Smooth muscle cell (in vitro differentiated cells): ENCODE data around the gene ISG20. TPM values are rescaled to one million over a fixed set of nuclear protein-coding genes. Genes with fewer than 3 reads are reported as not detected.

ENCODE experiments used
- DNase-seq: peaks from one replicate; lab custom pipeline; 2025; ENCODE audit not compliant: unreplicated experiment; lab: John Stamatoyannopoulos, UW
- H2AFZ ChIP-seq: fragments of 200-600 bp; sonication (generic); 2 replicates; pipeline ENCODE4 v1.6.0; 2016; ENCODE audit warnings: antibody characterized with exemption, low read depth, mild to moderate bottlenecking
- H3F3A ChIP-seq: fragments of 200-600 bp; sonication (generic); 2 replicates; pipeline ENCODE4 v1.6.0; 2017; ENCODE audit warnings: antibody characterized with exemption, low read depth
- H3K27ac ChIP-seq: fragments of 200-600 bp; sonication (generic); 2 replicates; pipeline ENCODE4 v1.5.1; 2016; ENCODE audit warnings: low read depth, mild to moderate bottlenecking
- H3K27me3 ChIP-seq: fragments of 200-600 bp; sonication (generic); 2 replicates; pipeline ENCODE4 v1.6.1; 2016; ENCODE audit warnings: low read depth, mild to moderate bottlenecking
- H3K36me3 ChIP-seq: fragments of 200-600 bp; sonication (generic); 2 replicates; pipeline ENCODE4 v1.5.1; 2016; ENCODE audit warnings: low read depth
- H3K4me1 ChIP-seq: fragments of 200-600 bp; sonication (generic); 2 replicates; pipeline ENCODE4 v1.5.1; 2016; ENCODE audit warnings: low read depth
- H3K4me2 ChIP-seq: fragments of 200-600 bp; sonication (generic); 2 replicates; pipeline ENCODE4 v1.6.0; 2016; ENCODE audit warnings: mild to moderate bottlenecking
- H3K4me3 ChIP-seq: fragments of 200-600 bp; sonication (generic); 2 replicates; pipeline ENCODE4 v1.5.1; 2016; ENCODE audit warnings: mild to moderate bottlenecking
- H3K79me2 ChIP-seq: fragments of 200-600 bp; sonication (generic); 2 replicates; pipeline ENCODE4 v1.6.0; 2016; ENCODE audit warnings: low read depth, mild to moderate bottlenecking
- H3K9ac ChIP-seq: fragments of 200-600 bp; sonication (generic); 2 replicates; pipeline ENCODE4 v1.6.0; 2016; ENCODE audit warnings: low read depth
- H3K9me3 ChIP-seq: fragments of 200-600 bp; sonication (generic); replicated peaks from 2 replicates; pipeline ENCODE4 v1.5.1; 2016; ENCODE audit warnings: low read depth
- H4K20me1 ChIP-seq: fragments of 200-600 bp; sonication (generic); 2 replicates; pipeline ENCODE4 v1.6.0; 2016; ENCODE audit warnings: low read depth
- WGBS: methylation state at CpG from one replicate; pipeline ENCODE4 v1.1.7; 2016; ENCODE audit warnings: low lambda C conversion rate; 5-methylcytosine and 5-hydroxymethylcytosine counted together
- polyA plus RNA-seq: library from polyadenylated mRNA; unstranded; fragments of >200 nt; fragmentation: Nextera tagmentation; extraction: Ambion mirVana; gene quantifications from 2 replicates; pipeline ENCODE4 v1.2.1, GENCODE V29; 2016
- total RNA-seq: library from RNA; depleted of rRNA; stranded (reverse); fragments of >200 nt; gene quantifications from 2 replicates; pipeline ENCODE4 v1.2.3, GENCODE V29; 2014
- TF ChIP-seq, protein P1 (sequence below): fragments of 200-600 bp; sonication (generic); IDR thresholded peaks from 2 replicates; pipeline ENCODE4 v1.5.1; 2017; ENCODE audit warnings: borderline replicate concordance, mild to moderate bottlenecking, antibody characterized with exemption; ENCODE audit not compliant: insufficient read depth, poor library complexity, severe bottlenecking

The ISG20 gene
- total and polyA plus RNA-seq, 2 experiments from 2014 or later, result 0.81 to 1.1 TPM

DNA sequence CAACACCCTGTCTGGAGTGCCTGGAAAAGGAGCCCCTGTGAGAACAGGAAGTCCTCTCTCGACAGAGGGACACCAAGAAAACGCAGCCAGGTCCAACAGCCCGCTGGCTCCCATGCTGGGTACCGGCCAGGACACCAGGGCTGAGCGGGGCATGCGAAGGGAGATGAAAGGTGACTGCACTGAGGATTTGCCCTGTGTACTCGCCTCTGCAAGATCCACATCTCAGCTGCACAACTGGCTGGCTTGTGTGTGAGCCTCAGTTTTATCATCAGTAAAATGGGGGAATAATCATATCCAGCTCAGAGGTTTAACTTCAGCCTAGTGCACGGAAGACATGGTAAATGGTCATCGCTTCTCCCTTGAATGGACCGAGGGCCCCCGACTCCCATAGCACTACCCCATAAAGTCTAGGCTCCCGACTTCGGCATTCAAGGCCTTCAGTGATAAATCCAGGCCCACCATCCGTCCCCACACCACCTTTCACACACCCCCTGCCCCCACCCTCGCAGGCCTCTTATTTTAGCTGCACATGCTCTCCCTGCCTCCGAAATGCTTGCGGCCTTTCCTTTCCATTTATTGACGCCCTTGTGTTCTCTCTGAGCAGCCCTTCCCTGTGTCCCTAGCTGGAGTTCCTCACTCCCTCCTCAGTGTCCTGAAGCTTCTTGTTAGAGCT lies 15.8 kb downstream of the ISG20 start:
- no peak for DNase-seq
- TF ChIP-seq, protein P1, sequence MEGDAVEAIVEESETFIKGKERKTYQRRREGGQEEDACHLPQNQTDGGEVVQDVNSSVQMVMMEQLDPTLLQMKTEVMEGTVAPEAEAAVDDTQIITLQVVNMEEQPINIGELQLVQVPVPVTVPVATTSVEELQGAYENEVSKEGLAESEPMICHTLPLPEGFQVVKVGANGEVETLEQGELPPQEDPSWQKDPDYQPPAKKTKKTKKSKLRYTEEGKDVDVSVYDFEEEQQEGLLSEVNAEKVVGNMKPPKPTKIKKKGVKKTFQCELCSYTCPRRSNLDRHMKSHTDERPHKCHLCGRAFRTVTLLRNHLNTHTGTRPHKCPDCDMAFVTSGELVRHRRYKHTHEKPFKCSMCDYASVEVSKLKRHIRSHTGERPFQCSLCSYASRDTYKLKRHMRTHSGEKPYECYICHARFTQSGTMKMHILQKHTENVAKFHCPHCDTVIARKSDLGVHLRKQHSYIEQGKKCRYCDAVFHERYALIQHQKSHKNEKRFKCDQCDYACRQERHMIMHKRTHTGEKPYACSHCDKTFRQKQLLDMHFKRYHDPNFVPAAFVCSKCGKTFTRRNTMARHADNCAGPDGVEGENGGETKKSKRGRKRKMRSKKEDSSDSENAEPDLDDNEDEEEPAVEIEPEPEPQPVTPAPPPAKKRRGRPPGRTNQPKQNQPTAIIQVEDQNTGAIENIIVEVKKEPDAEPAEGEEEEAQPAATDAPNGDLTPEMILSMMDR, result no peak
- H3K9ac ChIP-seq, result no peak overlapping the region
- H3K27me3 ChIP-seq, result no peaks in the 10 kb centered on the region
- H3K36me3 ChIP-seq, result no peaks in the 10 kb centered on the region
- H2AFZ ChIP-seq, result no peak overlapping the region
- no peak overlapping the region for H3K4me2 ChIP-seq
- no peak overlapping the region for H3K27ac ChIP-seq
- no peak overlapping the region for H3K4me3 ChIP-seq
- no peaks in the 10 kb centered on the region for H3F3A ChIP-seq
- no peaks in the 10 kb centered on the region for H3K9me3 ChIP-seq
- no peaks in the 10 kb centered on the region for H4K20me1 ChIP-seq
- WGBS, result 93% methylated on average over 18 of the region's 18 CpGs
- no peaks in the 10 kb centered on the region for H3K4me1 ChIP-seq
- H3K79me2 ChIP-seq, result no peaks in the 10 kb centered on the region

DNA sequence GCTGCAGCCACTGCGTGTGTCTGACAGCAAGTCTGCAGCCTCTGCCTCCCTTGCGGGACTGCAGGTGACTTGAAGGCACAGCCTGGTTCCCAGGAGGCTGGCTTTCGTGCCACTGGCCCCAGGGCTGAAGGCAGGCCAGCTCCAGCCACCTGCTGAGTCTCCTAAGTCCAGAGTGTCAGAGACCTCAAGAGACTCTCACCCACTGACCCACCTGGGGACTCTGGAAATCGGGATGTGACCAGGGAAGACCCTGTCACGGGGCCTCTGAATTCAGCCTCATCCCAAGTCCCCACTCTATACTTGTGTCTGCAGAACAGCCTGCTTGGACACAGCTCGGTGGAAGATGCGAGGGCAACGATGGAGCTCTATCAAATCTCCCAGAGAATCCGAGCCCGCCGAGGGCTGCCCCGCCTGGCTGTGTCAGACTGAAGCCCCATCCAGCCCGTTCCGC lies 16.3 kb downstream of the ISG20 start:
- 94% methylated on average over 14 of the region's 14 CpGs for WGBS

DNA sequence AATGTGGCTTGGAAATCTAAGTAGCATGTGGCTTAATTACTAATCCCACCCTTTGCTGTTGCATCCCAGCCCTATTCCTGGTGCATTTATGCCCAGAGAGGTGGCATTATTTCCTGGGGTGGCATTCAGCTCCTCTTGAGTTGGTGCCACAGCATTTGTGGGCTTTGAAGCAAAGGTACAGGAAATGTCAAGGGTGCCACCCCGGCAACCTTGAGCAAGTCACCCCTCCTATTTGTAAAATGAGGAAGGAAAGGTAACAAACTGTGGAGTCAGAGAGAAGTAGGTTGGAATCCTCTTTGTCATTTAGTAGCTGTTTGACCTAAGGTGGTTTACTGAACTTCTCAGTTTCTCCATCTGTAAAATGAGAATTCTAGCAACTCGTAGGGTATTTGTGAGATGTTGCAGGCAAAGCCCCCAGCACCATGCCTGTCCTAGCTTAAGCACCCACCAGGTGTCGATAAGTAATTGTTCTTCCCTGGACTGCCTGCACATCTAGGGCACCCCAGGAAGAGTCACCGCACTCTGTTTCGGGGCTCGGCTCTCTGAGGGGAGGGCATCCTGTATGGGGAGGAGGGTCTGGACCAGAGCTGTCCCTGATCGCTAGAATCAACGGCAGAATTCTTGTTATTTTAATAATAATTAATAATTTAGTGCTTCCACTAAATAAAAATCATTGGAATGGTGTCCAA lies 17.1 kb downstream of the ISG20 start:
- no peaks in the 10 kb centered on the region for H3F3A ChIP-seq
- H3K9ac ChIP-seq, result no peak overlapping the region
- DNase-seq, result no peak
- H3K4me3 ChIP-seq, result no peak overlapping the region
- no peak overlapping the region for H3K4me2 ChIP-seq
- WGBS, result 87% methylated on average over 8 of the region's 8 CpGs
- H3K27ac ChIP-seq, result no peak overlapping the region
- TF ChIP-seq, protein P1, result no peak
- no peaks in the 10 kb centered on the region for H3K27me3 ChIP-seq
- H3K79me2 ChIP-seq, result no peaks in the 10 kb centered on the region
- no peaks in the 10 kb centered on the region for H3K9me3 ChIP-seq
- H2AFZ ChIP-seq, result no peak overlapping the region
- no peaks in the 10 kb centered on the region for H3K4me1 ChIP-seq
- no peaks in the 10 kb centered on the region for H3K36me3 ChIP-seq
- no peaks in the 10 kb centered on the region for H4K20me1 ChIP-seq

More for the DNA sequence above, 16.3 kb downstream of the ISG20 start:
- no peaks in the 10 kb centered on the region for H3K79me2 ChIP-seq
- H3K4me3 ChIP-seq, result no peak overlapping the region
- H3K27ac ChIP-seq, result no peak overlapping the region
- H3K36me3 ChIP-seq, result no peaks in the 10 kb centered on the region
- no peak overlapping the region for H2AFZ ChIP-seq
- H3F3A ChIP-seq, result no peaks in the 10 kb centered on the region
- no peak for DNase-seq
- no peaks in the 10 kb centered on the region for H4K20me1 ChIP-seq
- H3K27me3 ChIP-seq, result no peaks in the 10 kb centered on the region
- H3K9me3 ChIP-seq, result no peaks in the 10 kb centered on the region
- TF ChIP-seq, protein P1, result no peak
- no peak overlapping the region for H3K9ac ChIP-seq
- H3K4me1 ChIP-seq, result no peaks in the 10 kb centered on the region
- no peak overlapping the region for H3K4me2 ChIP-seq
